GOT3 (cell line): ENCODE data around the gene CALML3.

Source experiments
- DNase-seq: peaks from one replicate; lab custom pipeline; 2025; ENCODE audit warnings: mixed read lengths; lab: John Stamatoyannopoulos, UW

CALML3 gene

GRCh38 chr10:5506751-5507648, 17.8 kb upstream of the CALML3 start:
- no peak for DNase-seq

GRCh38 chr10:5507649-5508131, 17.1 kb upstream of the CALML3 start:
- DNase-seq, result no peak

- DNase-seq, result no peak
Measured at GRCh38 chr10:5508161-5508604, 16.6 kb upstream of the CALML3 start.

- DNase-seq, result no peak
Measured at GRCh38 chr10:5508786-5509185, 16.0 kb upstream of the CALML3 start.

GRCh38 chr10:5509236-5509635, 15.5 kb upstream of the CALML3 start:
- DNase-seq, result no peak

GRCh38 chr10:5509691-5510090, 15.1 kb upstream of the CALML3 start:
- DNase-seq, result no peak

- DNase-seq, result no peak
Measured at GRCh38 chr10:5510281-5511072, 14.3 kb upstream of the CALML3 start.

- DNase-seq, result no peak
Measured at GRCh38 chr10:5511231-5511884, 13.4 kb upstream of the CALML3 start.

- no peak for DNase-seq
Measured at GRCh38 chr10:5511885-5512280, 12.9 kb upstream of the CALML3 start.

- no peak for DNase-seq
Measured at GRCh38 chr10:5512331-5512730, 12.4 kb upstream of the CALML3 start.

- DNase-seq, result no peak
Measured at GRCh38 chr10:5512881-5513612, 11.7 kb upstream of the CALML3 start.

GRCh38 chr10:5514226-5514850, 10.4 kb upstream of the CALML3 start:
- no peak for DNase-seq

- DNase-seq, result no peak
Measured at GRCh38 chr10:5515948-5516761, 8.6 kb upstream of the CALML3 start.

- DNase-seq, result no peak
Measured at GRCh38 chr10:5517546-5517945, 7.2 kb upstream of the CALML3 start.

GRCh38 chr10:5518143-5518542, 6.6 kb upstream of the CALML3 start:
- DNase-seq, result no peak

GRCh38 chr10:5519054-5519453, 5.7 kb upstream of the CALML3 start:
- DNase-seq, result no peak

- DNase-seq, result no peak
Measured at GRCh38 chr10:5522913-5523560, 1.7 kb upstream of the CALML3 start.

GRCh38 chr10:5523796-5524574, 776 bp upstream of the CALML3 start:
- DNase-seq, result no peak
